HuH-7 (cell line): ENCODE data around the gene HLCS.

Experiments used
- DNase-seq: peaks from one replicate; pipeline ENCODE4 v3.0.0; 2011; ENCODE audit warnings: low spot score

The HLCS gene

DNA sequence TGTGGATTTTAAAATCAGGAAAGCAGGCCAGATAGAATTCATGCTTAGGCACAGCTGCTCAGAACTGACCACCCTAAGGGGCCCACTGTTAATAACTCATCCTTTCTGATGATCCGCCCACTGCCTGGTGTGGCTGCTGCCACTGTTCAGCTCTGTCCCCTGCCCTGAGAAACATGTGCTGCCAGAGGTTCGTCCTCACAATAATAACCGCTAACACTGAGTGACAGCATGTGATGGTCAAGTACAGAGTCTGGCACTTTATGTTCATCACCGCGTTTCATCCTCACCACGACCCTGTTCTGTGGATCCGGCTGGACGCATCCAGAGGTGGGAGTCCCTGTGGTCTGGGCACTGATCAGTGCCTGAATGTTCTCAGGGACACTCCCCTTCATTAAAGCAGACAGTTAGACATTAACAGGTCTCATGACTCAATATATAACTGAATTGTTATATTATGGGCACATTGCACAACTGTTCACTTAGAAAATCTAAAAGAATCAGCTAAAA lies 159.0 kb downstream of the HLCS start:
- no peak for DNase-seq

DNA sequence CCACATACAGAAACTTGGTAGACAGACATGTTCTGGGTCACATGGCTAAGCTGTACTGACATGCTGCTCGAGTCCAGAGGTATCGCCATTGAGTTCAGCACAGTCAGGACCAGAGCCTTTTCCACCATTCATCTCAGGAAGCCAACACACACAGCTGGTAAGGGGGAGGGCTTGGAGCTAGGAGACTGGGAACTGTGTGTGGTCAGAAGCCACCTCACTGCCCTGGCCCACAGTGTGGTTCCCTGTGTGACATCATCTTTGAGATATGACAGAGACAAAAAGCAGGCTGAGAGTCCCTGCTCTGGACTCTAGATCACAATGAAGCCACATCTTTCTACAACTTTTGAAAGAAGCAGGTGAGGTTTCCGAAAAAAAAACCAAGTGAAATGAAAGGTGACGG lies 160.4 kb downstream of the HLCS start:
- DNase-seq = no peak

DNA sequence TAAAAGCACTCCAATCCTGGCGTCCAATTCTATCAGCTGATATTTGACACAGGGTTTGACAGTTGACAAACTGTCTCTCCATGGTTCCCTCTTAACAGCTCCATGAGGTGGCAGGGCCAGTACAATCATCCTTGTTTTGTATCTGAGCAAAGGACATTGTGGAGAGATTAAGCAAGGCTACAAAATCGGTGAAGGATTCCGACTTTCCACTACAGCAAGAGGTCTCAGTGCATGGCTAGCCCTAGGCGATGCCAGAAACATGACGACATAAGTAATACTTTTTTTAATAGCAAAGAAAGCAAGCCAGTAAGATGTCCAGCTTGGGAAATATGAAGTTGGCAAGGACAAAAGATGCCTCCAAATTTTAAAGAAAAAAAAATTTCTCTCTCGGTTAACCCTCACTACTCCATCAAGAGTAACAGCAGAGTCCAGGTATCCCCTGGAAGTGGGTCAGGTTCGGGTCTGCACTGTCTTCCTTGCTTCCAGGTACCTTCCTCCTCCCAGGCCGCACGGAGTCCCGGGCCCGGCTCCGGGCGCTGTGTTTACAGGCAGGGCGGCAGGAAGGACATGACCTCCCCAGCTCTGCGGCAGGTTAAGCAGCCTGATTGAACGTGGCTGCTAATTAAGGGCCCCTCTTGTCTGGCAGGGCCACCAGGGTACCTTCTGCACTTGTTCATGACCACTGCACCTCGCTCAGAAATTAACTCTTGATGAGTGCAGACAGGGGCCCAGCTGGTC lies 161.4 kb downstream of the HLCS start:
- DNase-seq = no peak

DNA sequence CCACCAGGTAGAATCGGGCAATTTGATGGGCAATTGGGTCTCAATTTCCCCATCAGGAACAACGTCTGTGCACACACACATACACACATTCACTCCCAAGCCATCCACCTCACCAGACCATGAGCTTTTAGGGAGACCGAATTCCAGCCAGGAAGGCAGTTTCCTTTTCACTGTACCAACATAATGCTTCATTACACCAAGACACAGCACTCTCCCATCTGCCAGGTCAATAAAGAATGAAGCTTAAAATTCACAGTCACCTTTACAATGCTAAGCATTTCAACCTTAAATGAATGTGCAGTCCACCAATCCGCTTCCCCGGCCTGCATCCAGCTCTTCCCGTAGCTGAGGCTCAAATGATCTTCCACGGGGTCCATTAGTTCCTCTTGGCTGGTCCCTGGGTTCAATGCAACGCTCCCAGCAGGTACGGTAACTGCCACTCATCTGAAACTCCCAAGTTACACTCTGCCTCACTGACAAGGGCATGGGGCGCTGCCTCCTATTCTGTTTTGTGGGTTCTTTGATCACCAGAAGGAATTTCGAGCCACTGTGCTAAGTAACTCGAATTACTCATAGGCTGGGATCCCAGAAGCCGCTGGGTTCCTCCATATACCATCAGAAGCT lies 162.5 kb downstream of the HLCS start:
- DNase-seq = no peak

DNA sequence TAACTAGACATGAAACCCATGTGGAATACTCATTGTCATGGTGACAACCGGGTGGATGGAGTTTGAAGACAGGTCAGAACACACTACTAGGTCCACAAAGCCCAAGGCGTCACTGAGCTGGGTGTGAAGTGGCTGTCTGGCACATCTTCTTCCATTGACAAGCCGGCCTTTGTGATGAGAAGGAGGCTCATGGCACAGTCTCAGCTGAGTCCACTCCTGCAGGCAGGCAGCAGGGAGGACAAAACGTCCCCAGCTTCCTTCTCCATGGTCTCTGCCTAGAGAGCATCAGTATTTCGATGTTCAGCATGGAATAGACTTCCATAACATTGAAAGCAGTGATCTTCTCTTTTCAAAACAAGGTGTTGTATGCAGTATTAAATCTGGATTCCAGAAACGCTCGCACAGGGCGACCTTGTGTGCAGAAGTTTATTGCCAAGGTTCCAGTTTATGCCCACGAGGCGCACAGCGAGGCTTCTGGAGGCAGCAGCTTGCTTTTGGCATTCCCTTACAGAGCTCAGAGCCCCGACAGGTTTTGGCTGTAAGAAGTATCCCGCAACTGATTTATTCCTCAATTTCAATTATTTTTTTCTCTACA lies 163.3 kb downstream of the HLCS start:
- no peak for DNase-seq

DNA sequence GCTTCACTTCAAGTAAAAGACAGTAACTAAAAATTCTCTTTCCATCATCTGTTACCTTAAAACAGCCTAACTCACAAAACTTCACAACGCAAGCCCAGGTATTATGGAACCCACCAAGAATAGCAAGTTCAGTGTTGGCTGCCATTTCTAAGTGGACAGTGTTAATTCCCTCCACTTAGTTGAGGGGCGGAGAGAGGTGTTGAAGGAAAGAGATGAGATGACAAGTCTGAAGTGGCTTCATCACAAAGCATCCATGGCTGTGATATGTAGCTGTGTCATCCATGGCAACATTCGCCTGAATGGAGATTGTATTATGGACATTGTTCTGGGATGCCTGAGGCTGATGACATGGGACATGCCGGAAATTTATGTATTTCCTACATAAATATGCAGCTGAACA lies 165.7 kb downstream of the HLCS start:
- DNase-seq = no peak

GRCh38 chr21:36799869-36800268 lies 166.6 kb downstream of the HLCS start:
- no peak for DNase-seq

- no peak for DNase-seq
These were observed 168.0 kb downstream of the HLCS start for GRCh38 chr21:36798491-36798890.

DNA sequence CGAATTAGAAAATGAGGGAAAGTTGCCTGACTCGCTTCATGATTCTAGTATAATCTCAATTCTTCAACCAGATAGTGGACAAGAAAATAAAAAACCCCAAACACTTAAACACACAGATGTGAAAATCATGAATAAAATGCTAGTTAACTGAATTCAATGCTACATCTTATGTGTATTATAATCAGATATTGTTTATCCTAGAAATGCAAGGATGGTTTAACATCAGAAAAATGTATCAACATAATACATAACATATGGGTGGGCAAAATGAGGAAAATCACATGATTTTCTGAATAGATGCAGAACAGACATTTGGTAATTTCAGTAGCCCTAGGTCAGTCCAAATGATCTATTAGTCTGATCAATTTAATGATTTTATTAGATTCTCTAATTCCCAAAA lies 170.4 kb downstream of the HLCS start:
- DNase-seq = no peak

DNA sequence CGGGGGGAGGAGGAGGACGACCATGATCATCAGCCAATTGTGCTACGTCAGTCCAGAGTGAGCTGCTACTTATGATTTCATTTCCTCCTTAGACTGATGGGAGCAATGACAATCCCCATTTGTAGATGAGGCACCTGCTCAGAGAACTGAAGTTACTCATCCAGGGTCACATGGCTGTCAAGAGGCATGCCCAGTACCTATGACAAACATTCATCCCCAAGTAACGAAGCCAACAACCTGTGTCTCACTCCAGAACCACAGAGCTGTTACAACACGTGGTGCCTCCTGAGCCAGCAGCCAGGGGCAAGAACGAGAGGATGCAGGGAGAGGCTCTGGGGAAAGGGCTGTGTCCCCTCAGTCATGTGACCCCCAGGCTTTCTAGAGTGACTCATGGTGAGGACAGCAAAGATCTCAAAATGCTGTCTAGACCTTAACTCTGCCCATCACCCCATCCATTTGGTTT lies 173.9 kb downstream of the HLCS start:
- DNase-seq = no peak

DNA sequence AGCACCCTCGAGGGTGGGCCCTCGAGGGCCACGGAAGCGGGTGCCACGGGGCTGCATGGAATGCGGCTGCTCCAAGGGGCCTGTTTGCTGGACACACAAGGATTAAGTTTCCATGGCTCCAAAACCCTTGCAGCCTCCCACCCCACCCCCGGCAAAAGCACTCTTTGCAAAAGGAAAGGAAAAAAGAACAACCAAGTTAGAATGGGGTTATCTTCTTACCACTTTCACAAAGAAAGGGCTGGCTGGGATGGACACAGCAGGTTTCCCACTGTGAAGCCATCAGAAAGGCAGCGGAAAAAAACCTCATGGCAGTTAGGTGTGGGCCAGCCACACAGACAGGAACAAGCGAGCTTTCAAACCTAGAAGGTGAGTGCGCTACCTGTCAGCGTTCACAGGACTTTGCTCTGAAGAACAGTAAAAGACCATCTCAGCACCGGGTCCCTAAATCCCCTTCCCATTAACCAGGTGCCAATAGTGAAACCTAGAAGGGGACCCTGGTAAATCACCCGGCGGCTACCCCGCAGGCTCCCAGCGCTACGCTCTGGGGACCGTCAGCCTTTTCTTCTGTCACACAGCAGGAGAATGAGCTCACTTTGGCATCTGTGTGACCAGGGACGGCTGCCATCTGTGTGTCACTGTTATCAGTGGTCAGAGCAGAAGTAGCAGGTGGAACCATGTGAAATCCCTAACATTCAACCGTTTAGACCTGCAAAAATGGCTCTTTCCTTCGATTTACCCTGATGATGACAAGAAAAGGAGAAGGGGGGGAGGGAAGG lies 174.6 kb downstream of the HLCS start:
- DNase-seq = no peak

DNA sequence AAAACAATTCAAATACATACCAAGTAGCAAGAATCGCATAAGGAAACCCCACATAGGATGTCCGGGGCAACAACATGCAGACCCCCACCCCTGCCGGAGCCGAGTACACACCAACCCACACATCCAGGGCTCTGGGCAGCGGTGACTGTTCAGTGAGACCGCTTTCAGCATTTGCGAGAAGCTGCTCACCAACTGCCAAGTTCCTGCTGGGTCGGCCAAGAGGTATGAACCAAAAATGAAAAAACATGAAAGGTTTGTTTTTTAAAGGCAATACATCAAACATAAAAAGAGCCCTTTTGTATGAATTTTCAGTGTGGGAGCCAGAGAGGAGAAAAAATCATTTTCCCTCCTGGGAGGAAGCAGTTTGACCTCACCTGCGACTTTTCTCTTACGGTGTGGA lies 175.3 kb downstream of the HLCS start:
- no peak for DNase-seq

DNA sequence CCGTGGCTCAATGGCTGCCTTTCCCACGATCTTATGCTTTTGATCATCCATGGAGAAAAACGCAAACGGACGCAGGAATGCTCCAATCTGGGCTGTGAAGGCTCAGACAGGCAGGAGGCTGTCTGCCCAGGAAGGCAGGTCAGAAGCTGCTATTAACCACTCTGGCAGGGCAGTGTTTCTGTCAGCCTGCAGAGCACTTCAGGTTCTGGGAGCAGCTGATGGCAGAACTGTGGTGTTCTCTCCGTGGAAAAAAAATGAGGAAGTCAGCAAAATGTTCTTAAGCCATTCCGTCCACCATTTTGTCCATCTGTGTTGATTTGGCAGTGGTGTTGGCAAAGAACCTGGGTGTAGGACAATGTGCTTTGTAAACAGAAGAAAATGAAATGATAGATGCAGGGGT lies 175.9 kb downstream of the HLCS start:
- no peak for DNase-seq

GRCh38 chr21:36788120-36788638 lies 178.3 kb downstream of the HLCS start:
- peak; percentile 40 for DNase-seq

GRCh38 chr21:36786186-36786585 lies 180.3 kb downstream of the HLCS start:
- DNase-seq = no peak

- DNase-seq = no peak
These were observed 180.9 kb downstream of the HLCS start for GRCh38 chr21:36785615-36786014.

DNA sequence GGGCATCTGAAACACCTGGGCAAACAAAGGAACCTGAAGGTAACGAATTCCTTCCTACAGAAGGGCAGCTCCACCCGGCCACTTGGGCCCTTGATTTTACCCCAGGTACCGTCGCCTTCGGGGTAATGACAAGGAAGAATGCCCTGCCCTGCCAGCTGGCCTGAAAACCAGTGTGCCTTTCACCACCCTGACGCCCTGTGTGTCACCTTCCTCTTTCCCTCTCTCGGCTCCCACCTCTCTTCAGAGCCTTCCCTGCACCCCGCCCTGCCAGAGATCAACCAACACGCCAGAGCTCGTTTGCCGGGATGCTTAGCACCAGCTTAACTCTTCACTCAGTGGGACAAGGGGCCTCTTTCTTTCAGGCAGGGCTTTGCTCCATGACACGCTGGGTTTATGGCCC lies 181.5 kb downstream of the HLCS start:
- DNase-seq = no peak

DNA sequence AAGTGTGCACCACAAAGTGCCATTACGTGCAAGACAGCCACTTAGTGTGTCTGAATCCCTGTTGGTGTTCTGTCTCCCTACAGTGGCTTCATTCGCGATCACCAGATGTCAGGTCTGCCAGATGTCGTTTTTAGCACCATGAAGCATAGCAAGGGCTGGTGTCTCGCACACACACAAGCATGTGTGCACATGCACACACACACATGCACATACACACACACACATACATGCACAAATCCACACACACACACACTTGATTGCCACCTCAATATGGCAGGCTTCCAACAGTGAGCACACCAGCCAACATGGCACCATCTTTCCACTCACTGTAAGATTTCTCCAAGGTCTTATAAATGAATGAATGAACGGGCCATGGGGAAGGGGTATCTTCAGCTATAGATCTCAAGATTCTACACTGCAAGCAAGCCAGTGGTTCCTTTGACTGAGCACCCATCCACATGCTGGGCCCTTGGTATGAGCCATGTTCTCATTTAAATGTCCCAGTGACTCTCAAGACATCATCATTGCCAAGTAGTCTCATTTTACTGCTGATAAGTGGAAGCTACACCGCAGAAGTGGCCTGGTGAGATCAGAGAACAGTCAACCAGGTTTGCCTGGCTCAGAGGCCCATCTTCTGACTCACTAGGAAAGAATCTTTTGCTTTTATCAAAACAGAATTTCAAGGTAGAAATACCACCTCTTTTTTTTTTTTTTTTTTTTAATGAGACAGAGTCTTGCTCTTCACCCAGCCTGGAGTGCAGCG lies 182.7 kb downstream of the HLCS start:
- DNase-seq = no peak

GRCh38 chr21:36780861-36781260 lies 185.6 kb downstream of the HLCS start:
- DNase-seq = no peak

GRCh38 chr21:36776981-36777617 lies 189.4 kb downstream of the HLCS start:
- no peak for DNase-seq

- DNase-seq = no peak
These were observed 192.5 kb downstream of the HLCS start for GRCh38 chr21:36773995-36774394.
